Measurements from ENCODE around the gene ADCY7. TPM values are rescaled to one million over a fixed set of nuclear protein-coding genes. Genes with fewer than 3 reads are reported as not detected.

ADCY7 gene
- total RNA-seq, 6 experiments from 2014 or later = 32.7 to 48.1 (median 41.9) TPM

GRCh38 chr16:50267151-50267631 is 840 bp downstream of the ADCY7 start:
- TF ChIP-seq CTCF (IDR thresholded peaks at IDR 0.05) = no peak
- H3K4me1 Mint-ChIP-seq (ENCODE audit: low read depth) = peaks cover 42% of the 10 kb centered on the region
- H3K4me3 Mint-ChIP-seq = peak overlapping the region; percentile 90
- no peaks in the 10 kb centered on the region for H3K36me3 Mint-ChIP-seq (ENCODE audit: low read depth)
- no peaks in the 10 kb centered on the region for H3K9me3 Mint-ChIP-seq
- peak overlapping the region; percentile 94 for H3K27ac Mint-ChIP-seq
- DNase-seq = no peak
- H3K27me3 Mint-ChIP-seq (ENCODE audit: insufficient read depth) = 0 out of 2 replicates have a peak, but pooled peaks cover 5% of the 10 kb centered on the region

GRCh38 chr16:50267651-50268050 is 1.3 kb downstream of the ADCY7 start:
- no peak for TF ChIP-seq CTCF (IDR thresholded peaks at IDR 0.05)
- Mint-ChIP-seq H3K27ac (peak overlapping the region; percentile 94), H3K9me3 (no peaks in the 10 kb centered on the region), H3K4me1 (ENCODE audit: low read depth) (peaks cover 42% of the 10 kb centered on the region), H3K4me3 (peak overlapping the region; percentile 90), H3K27me3 (ENCODE audit: insufficient read depth) (0 out of 2 replicates have a peak, but pooled peaks cover 5% of the 10 kb centered on the region), H3K36me3 (ENCODE audit: low read depth) (no peaks in the 10 kb centered on the region)
- no peak for DNase-seq

GRCh38 chr16:50268352-50268751 is 2.0 kb downstream of the ADCY7 start:
- Mint-ChIP-seq H3K9me3 (no peaks in the 10 kb centered on the region), H3K27ac (no peak overlapping the region), H3K4me1 (ENCODE audit: low read depth) (peaks cover 42% of the 10 kb centered on the region), H3K4me3 (no peak overlapping the region), H3K36me3 (ENCODE audit: low read depth) (no peaks in the 10 kb centered on the region), H3K27me3 (ENCODE audit: insufficient read depth) (0 out of 2 replicates have a peak, but pooled peaks cover 5% of the 10 kb centered on the region)
- no peak for TF ChIP-seq CTCF (IDR thresholded peaks at IDR 0.05)
- no peak for DNase-seq

GRCh38 chr16:50269061-50269705 is 2.8 kb downstream of the ADCY7 start:
- DNase-seq = no peak
- Mint-ChIP-seq H3K4me3 (no peak overlapping the region), H3K9me3 (no peaks in the 10 kb centered on the region), H3K27ac (no peak overlapping the region), H3K4me1 (ENCODE audit: low read depth) (peaks cover 37% of the 10 kb centered on the region), H3K36me3 (ENCODE audit: low read depth) (no peaks in the 10 kb centered on the region), H3K27me3 (ENCODE audit: insufficient read depth) (peaks cover 6% of the 10 kb centered on the region; the same call in 1 of the 2 replicates)
- no peak for TF ChIP-seq CTCF (IDR thresholded peaks at IDR 0.05)

- TF ChIP-seq CTCF (IDR thresholded peaks at IDR 0.05) = no peak
- DNase-seq = no peak
- H3K27me3 Mint-ChIP-seq (ENCODE audit: insufficient read depth) = peaks cover 6% of the 10 kb centered on the region; the same call in 1 of the 2 replicates
Measured at GRCh38 chr16:50269769-50270509, 3.6 kb downstream of the ADCY7 start.

More at GRCh38 chr16:50269769-50270509, 3.6 kb downstream of the ADCY7 start:
- H3K4me1 Mint-ChIP-seq (ENCODE audit: low read depth) = peaks cover 29% of the 10 kb centered on the region
- H3K4me3 Mint-ChIP-seq = no peak overlapping the region
- no peaks in the 10 kb centered on the region for H3K9me3 Mint-ChIP-seq
- no peak overlapping the region for H3K27ac Mint-ChIP-seq
- no peaks in the 10 kb centered on the region for H3K36me3 Mint-ChIP-seq (ENCODE audit: low read depth)

All from HFFc6 (cell line).